ENCODE data around the gene SCLT1. TPM values are rescaled to one million over a fixed set of nuclear protein-coding genes. Genes with fewer than 3 reads are reported as not detected.

The SCLT1 gene
- polyA plus RNA-seq = 10.4 and 10.7 TPM in 2 replicates

DNA sequence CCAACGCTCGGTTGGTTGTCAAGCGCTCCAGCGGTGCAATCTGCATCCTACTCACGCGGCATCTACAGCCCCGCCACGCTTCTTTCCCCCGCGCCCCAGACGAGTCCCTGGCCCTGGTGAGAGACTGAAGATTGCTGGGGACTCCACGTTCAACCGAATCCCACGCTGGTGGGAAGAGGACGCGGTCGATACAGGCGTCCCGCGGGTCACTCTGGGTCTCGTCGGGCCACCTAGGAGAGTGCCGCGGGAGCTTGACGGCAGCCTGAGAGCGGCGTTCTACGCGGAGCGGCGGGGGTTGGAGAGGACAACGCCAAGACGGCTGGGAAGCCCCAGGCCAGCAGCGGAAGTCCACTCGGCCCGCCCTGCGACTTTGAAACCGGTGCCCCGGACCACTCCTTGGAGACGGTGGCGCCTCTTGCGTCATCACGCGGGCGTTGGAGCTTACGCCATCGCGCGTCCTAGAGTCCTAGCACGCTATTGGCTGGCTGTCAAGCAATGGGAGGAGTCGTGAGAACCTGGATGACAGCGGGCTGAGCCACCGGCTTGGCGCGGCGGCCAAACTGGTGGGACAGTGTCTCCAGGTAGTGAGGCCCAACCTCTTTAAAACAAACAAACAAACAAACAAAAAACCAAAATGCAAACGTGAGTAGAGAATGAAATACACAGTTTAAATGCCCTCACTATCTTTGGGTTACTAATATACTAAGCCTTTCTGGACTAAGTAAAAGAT lies at the start of gene SCLT1:
SCLT1 (minus strand) TSS at position 349 of the 730 bp plus-strand sequence. CDS start 436 bp downstream, outside the sequence.

GRCh38 chr4:129095811-129096454 lies 2.6 kb upstream of the SCLT1 start, which contains the start of gene C4orf33:
C4orf33 (plus strand) TSS chr4:129096152; CDS start chr4:129102611, 6,459 bp downstream.

Other genes with a start within 250 kb of the SCLT1 start
- gene C4orf33, start 2.6 kb upstream of the SCLT1 start, polyA plus RNA-seq = 31.0 and 38.4 TPM in 2 replicates

Data from Purkinje cell (primary cell).